Kidney (tissue), 14 donors: ENCODE measurements around the gene PPIL1. TPM values are rescaled to one million over a fixed set of nuclear protein-coding genes. Genes with fewer than 3 reads are reported as not detected.

Source experiments
- DNase-seq, 5 donors: peaks; one replicate each; pipeline ENCODE4 v3.0.0-alpha.2; 2013 to 2020
- FAIRE-seq: peaks from 2 replicates; lab custom pipeline; 2012; peaks lifted over from hg19 to GRCh38; lab: Jason Lieb, UNC
- H3K27ac ChIP-seq, 2 donors: one replicate each; pipeline ENCODE4 v1.7.0; 2013; ENCODE audit warnings: low read depth in 2 of 2, low read length in 2 of 2, inconsistent platforms in 1 of 2
- H3K27me3 ChIP-seq: one replicate; pipeline ENCODE4 v1.7.1; 2013; ENCODE audit warnings: low read length, inconsistent platforms; ENCODE audit not compliant: control insufficient read depth, insufficient read depth
- H3K36me3 ChIP-seq, 3 donors: one replicate each; pipeline versions ENCODE4 v1.7.0 to v1.7.1; 2013; ENCODE audit warnings: low read length in 3 of 3, control low read depth in 1 of 3, inconsistent platforms in 1 of 3; ENCODE audit not compliant: insufficient read depth in 3 of 3, control insufficient read depth in 2 of 3
- H3K4me1 ChIP-seq, 3 donors: one replicate each; pipeline versions ENCODE4 v1.7.0 to v1.7.1; 2013; ENCODE audit warnings: low read length in 3 of 3, inconsistent platforms in 1 of 3, low read depth in 1 of 3; ENCODE audit not compliant: control insufficient read depth in 2 of 3, insufficient read depth in 2 of 3
- H3K4me3 ChIP-seq, 3 donors: one replicate each; pipeline versions ENCODE4 v1.7.0 to v1.8.1; 2013; ENCODE audit warnings: low read length in 3 of 3, control low read depth in 1 of 3, inconsistent platforms in 1 of 3
- H3K9ac ChIP-seq, 3 donors: one replicate each; pipeline versions ENCODE4 v1.7.0 to v1.7.1; 2013; ENCODE audit warnings: low read length in 3 of 3, control low read depth in 1 of 3, inconsistent platforms in 1 of 3
- H3K9me3 ChIP-seq, 3 donors: one replicate each; pipeline versions ENCODE4 v1.7.0 to v1.7.1; 2013; ENCODE audit warnings: low read length in 3 of 3, control low read depth in 1 of 3, inconsistent platforms in 1 of 3; ENCODE audit not compliant: control insufficient read depth in 2 of 3, insufficient read depth in 1 of 3
- CTCF ChIP-seq: IDR thresholded peaks from 3 replicates; pipeline ENCODE4 v1.5.1; 2012; ENCODE audit warnings: mild to moderate bottlenecking, moderate library complexity, borderline replicate concordance; ENCODE audit not compliant: insufficient read depth; ENCODE audit errors: extremely low read depth
- intact Hi-C: fragments of 100-400 bp; cut with DNase I; formaldehyde crosslinking; loops from one replicate; pipeline ENCODE4 v1.11.1; 2022
- polyA plus RNA-seq: library from polyadenylated mRNA; stranded (reverse); fragments of 350-450 nt; fragmentation: Illumina TruSeq; extraction: RNeasy Lipid Tissue Mini Kit (QIAGEN cat#74804); gene quantifications from one replicate; pipeline ENCODE4 v1.2.3, GENCODE V29; 2014; ENCODE audit warnings: low read depth, low replicate concordance; ENCODE audit not compliant: insufficient read depth
- total RNA-seq: library from RNA; stranded (reverse); fragmentation: NEBNext Ultra II Directional; extraction: Animal tissue kit (Norgen Biotek cat#: 25700); gene quantifications from one replicate; pipeline ENCODE4 v1.2.1, GENCODE V29; 2021
- donor health status: control.
- donor health status: control.
- donor health status: control.
- donor health status: control.
- donor health status: control.
- donor health status: DM: yes; HTN: yes; CAD: no.
- donor health status: Normal renal cell carcinoma (clear cell type).

Gene PPIL1
- total and polyA plus RNA-seq, 2 donors from 2014 or later: 21.3 to 40.1 TPM

GRCh38 chr6:36855750-36856149 lies 18.9 kb downstream of the PPIL1 start:
- intact Hi-C loops: no loop called here
- no peak for TF ChIP-seq CTCF
- Histone ChIP-seq H3K4me1 (peaks cover 0 to 5% (median 4%) of the 10 kb centered on the region in 3 donors), H3K27me3 (no peaks in the 10 kb centered on the region), H3K36me3 (no peaks in the 10 kb centered on the region), H3K9me3 (no peaks in the 10 kb centered on the region), H3K9ac (no peak overlapping the region), H3K27ac (no peak overlapping the region), H3K4me3 (no peak overlapping the region)
- DNase-seq (no peak), FAIRE-seq (no peak)

- H3K4me1 ChIP-seq: peaks cover 3 to 7% (median 4%) of the 10 kb centered on the region in 3 donors
- DNase-seq (no peak), FAIRE-seq (no peak)
- no peak overlapping the region for H3K9ac ChIP-seq
- no peaks in the 10 kb centered on the region for H3K9me3 ChIP-seq
- no peaks in the 10 kb centered on the region for H3K36me3 ChIP-seq
- no peak overlapping the region for H3K27ac ChIP-seq
- H3K4me3 ChIP-seq: no peak overlapping the region
- intact Hi-C loops: no loop called here
- no peak for TF ChIP-seq CTCF
- H3K27me3 ChIP-seq: no peaks in the 10 kb centered on the region
These were observed 21.3 kb downstream of the PPIL1 start for GRCh38 chr6:36853325-36853724.

DNA sequence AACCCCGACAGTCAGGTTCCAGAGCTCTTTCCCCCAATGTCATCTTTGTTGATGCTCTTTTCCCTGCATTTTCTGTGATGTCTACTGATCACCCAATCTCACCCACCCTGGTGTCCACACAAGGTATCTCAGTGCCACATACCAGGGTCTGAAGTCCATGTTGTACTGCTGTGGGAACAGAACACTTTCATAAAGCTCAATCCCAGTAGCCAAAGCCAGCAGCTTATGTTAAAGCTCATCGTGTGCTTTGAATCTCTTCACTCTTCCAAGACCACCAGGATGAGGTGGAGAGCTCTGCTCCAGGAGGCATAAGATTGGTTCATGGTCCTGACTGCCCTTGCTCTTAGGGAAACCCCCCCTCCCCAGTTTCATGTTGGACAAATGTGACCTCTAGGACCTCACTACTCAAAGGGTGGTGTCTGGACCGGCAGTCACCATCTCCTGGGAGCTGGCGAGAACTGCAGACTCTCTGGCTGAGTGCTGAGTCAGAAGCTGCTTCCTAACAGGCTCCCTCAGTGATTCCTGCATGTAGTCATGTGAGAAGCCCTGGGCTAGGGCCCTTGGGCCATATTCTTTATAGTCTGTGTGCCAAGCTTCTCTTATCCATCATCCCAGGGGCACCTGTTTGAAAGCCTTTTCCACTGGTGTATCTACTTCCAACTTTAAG lies 22.0 kb downstream of the PPIL1 start:
- H3K27me3 ChIP-seq: no peaks in the 10 kb centered on the region
- intact Hi-C loops: no loop called here
- H3K9ac ChIP-seq: no peak overlapping the region
- H3K9me3 ChIP-seq: no peaks in the 10 kb centered on the region
- FAIRE-seq (no peak), DNase-seq (no peak)
- no peak overlapping the region for H3K27ac ChIP-seq
- TF ChIP-seq CTCF: no peak
- H3K4me1 ChIP-seq: peaks cover 4 to 9% (median 5%) of the 10 kb centered on the region in 3 donors
- H3K4me3 ChIP-seq: no peak overlapping the region
- no peaks in the 10 kb centered on the region for H3K36me3 ChIP-seq

GRCh38 chr6:36851626-36852025 lies 23.0 kb downstream of the PPIL1 start:
- H3K27me3 ChIP-seq: no peaks in the 10 kb centered on the region
- no peak overlapping the region for H3K9ac ChIP-seq
- DNase-seq (no peak), FAIRE-seq (no peak)
- no peak for TF ChIP-seq CTCF
- no peak overlapping the region for H3K27ac ChIP-seq
- H3K4me1 ChIP-seq: peaks cover 0 to 9% (median 5%) of the 10 kb centered on the region in 3 donors
- H3K9me3 ChIP-seq: no peaks in the 10 kb centered on the region
- H3K36me3 ChIP-seq: no peaks in the 10 kb centered on the region
- no peak overlapping the region for H3K4me3 ChIP-seq
- intact Hi-C loops: no loop called here
